K562 (cell line): ENCODE data around the gene ZNF628. TPM values are rescaled to one million over a fixed set of nuclear protein-coding genes. Genes with fewer than 3 reads are reported as not detected.

ENCODE experiments used
- CBX8 ChIP-seq: fragments of 200-600 bp; sonication (generic); IDR thresholded peaks from 2 replicates; pipeline ENCODE4 v1.6.1; 2012; ENCODE audit warnings: borderline replicate concordance, mixed run types, low read depth, mild to moderate bottlenecking, moderate library complexity, mixed read lengths, low read length, control low read depth, inconsistent platforms; ENCODE audit not compliant: poor library complexity, severe bottlenecking; ENCODE audit errors: extremely low read depth
- CHD4 ChIP-seq: fragments of 200-600 bp; sonication (generic); IDR thresholded peaks from 3 replicates; pipeline ENCODE4 v1.6.1; 2012; ENCODE audit warnings: low read depth, mild to moderate bottlenecking, mixed read lengths, low read length, inconsistent platforms; ENCODE audit not compliant: insufficient read depth, insufficient replicate concordance, poor library complexity, severe bottlenecking
- FOSL1 ChIP-seq: fragments of 200-800 bp; sonication (Bioruptor generic); conservative IDR thresholded peaks from 2 replicates; pipeline ENCODE4 v1.6.1; 2016; ENCODE audit warnings: missing genetic modification characterization, missing compliant biosample characterization
- FOXP1 ChIP-seq: sonication (generic); formaldehyde crosslinking; IDR thresholded peaks from 2 replicates; pipeline ENCODE4 v1.8.0; 2022; ENCODE audit warnings: mild to moderate bottlenecking, missing genetic modification reagents
- HMGXB4 ChIP-seq: sonication (generic); formaldehyde crosslinking; IDR thresholded peaks from 2 replicates; pipeline ENCODE4 v1.8.1; 2023; ENCODE audit warnings: mild to moderate bottlenecking, missing genetic modification reagents
- MBD2 ChIP-seq: sonication (generic); IDR thresholded peaks from 2 replicates; pipeline ENCODE4 v1.6.1; 2016; ENCODE audit warnings: low read depth, borderline replicate concordance
- NBN ChIP-seq: fragments of 450-650 bp; IDR thresholded peaks from 2 replicates; pipeline ENCODE4 v1.6.1; 2016; ENCODE audit warnings: low read depth, mild to moderate bottlenecking
- PHF21A ChIP-seq: fragments of 450-650 bp; IDR thresholded peaks from 2 replicates; pipeline ENCODE4 v1.6.1; 2017; ENCODE audit warnings: low read depth, borderline replicate concordance
- ZNF24 ChIP-seq: fragments of 450-650 bp; IDR thresholded peaks from 2 replicates; pipeline ENCODE4 v1.6.1; 2016
- ZNF780A ChIP-seq: fragments of 250-450 bp; sonication (Bioruptor Pico); IDR thresholded peaks from 2 replicates; pipeline ENCODE4 v1.5.0; 2021; ENCODE audit warnings: mild to moderate bottlenecking
- polyA plus RNA-seq, 8 experiments: library from polyadenylated mRNA; depleted of rRNA in 4 of 8; stranded (reverse) in 5 of 8; unstranded in 3 of 8; fragments of >200 nt; fragmentation: Nextera tagmentation in 2 of 8; fragmentation: Illumina TruSeq in 1 of 8; extraction: Ambion mirVana in 2 of 8; extraction: Trizol in 1 of 8; gene quantifications; 2 replicates each; pipeline versions ENCODE4 v1.2.1 to v1.2.3, GENCODE V29; 2011 to 2014; ENCODE audit warnings: inconsistent platforms in 1 of 8, missing spikeins in 1 of 8
- total RNA-seq, 7 experiments: library from RNA; depleted of rRNA in 6 of 7; stranded (reverse); fragments of >200 nt in 6 of 7; fragmentation: Illumina TruSeq in 2 of 7; extraction: Trizol in 2 of 7; gene quantifications; 2 replicates each; pipeline versions ENCODE4 v1.2.1 to v1.2.3, GENCODE V29; 2011 to 2021; ENCODE audit warnings: low replicate concordance in 1 of 7
- TF ChIP-seq, protein P1 (sequence below): sonication (generic); formaldehyde crosslinking; IDR thresholded peaks from 2 replicates; pipeline ENCODE4 v1.8.1; 2023; ENCODE audit warnings: mild to moderate bottlenecking, missing genetic modification reagents, moderate library complexity
- TF ChIP-seq, protein P2 (sequence below): fragments of 200-600 bp; sonication (generic); IDR thresholded peaks from one replicate; pipeline ENCODE4 v1.6.1; 2012; ENCODE audit warnings: mild to moderate bottlenecking, low read depth, low read length, inconsistent platforms

Gene ZNF628
- total and polyA plus RNA-seq, 9 of the 15 experiments (the other 6 are each of a cell fraction or from before 2014, with no cell fraction given) = 0.13 to 13.6 (median 2.2) TPM; not detected in 3

- no peak for TF ChIP-seq CHD4
- no peak for TF ChIP-seq CBX8
- TF ChIP-seq ZNF780A (CRISPR knock-in tag) = no peak
- TF ChIP-seq ZNF24 = peak; percentile 71
- TF ChIP-seq PHF21A = peak; percentile 55; the same call in 1 of the 2 replicates
- peak; percentile 43; the same call in 1 of the 2 replicates for TF ChIP-seq FOXP1 (CRISPR knock-in tag)
- peak; percentile 85 for TF ChIP-seq FOSL1 (tag)
- TF ChIP-seq NBN = peak; percentile 96
- no peak; the same call in 1 of the 2 replicates for TF ChIP-seq MBD2
- TF ChIP-seq, protein P1, sequence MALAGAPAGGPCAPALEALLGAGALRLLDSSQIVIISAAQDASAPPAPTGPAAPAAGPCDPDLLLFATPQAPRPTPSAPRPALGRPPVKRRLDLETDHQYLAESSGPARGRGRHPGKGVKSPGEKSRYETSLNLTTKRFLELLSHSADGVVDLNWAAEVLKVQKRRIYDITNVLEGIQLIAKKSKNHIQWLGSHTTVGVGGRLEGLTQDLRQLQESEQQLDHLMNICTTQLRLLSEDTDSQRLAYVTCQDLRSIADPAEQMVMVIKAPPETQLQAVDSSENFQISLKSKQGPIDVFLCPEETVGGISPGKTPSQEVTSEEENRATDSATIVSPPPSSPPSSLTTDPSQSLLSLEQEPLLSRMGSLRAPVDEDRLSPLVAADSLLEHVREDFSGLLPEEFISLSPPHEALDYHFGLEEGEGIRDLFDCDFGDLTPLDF (CRISPR knock-in tag) = no peak
- TF ChIP-seq HMGXB4 = 0 out of 2 replicates have a peak, but pooled peaks have one; percentile 51
- TF ChIP-seq, protein P2, sequence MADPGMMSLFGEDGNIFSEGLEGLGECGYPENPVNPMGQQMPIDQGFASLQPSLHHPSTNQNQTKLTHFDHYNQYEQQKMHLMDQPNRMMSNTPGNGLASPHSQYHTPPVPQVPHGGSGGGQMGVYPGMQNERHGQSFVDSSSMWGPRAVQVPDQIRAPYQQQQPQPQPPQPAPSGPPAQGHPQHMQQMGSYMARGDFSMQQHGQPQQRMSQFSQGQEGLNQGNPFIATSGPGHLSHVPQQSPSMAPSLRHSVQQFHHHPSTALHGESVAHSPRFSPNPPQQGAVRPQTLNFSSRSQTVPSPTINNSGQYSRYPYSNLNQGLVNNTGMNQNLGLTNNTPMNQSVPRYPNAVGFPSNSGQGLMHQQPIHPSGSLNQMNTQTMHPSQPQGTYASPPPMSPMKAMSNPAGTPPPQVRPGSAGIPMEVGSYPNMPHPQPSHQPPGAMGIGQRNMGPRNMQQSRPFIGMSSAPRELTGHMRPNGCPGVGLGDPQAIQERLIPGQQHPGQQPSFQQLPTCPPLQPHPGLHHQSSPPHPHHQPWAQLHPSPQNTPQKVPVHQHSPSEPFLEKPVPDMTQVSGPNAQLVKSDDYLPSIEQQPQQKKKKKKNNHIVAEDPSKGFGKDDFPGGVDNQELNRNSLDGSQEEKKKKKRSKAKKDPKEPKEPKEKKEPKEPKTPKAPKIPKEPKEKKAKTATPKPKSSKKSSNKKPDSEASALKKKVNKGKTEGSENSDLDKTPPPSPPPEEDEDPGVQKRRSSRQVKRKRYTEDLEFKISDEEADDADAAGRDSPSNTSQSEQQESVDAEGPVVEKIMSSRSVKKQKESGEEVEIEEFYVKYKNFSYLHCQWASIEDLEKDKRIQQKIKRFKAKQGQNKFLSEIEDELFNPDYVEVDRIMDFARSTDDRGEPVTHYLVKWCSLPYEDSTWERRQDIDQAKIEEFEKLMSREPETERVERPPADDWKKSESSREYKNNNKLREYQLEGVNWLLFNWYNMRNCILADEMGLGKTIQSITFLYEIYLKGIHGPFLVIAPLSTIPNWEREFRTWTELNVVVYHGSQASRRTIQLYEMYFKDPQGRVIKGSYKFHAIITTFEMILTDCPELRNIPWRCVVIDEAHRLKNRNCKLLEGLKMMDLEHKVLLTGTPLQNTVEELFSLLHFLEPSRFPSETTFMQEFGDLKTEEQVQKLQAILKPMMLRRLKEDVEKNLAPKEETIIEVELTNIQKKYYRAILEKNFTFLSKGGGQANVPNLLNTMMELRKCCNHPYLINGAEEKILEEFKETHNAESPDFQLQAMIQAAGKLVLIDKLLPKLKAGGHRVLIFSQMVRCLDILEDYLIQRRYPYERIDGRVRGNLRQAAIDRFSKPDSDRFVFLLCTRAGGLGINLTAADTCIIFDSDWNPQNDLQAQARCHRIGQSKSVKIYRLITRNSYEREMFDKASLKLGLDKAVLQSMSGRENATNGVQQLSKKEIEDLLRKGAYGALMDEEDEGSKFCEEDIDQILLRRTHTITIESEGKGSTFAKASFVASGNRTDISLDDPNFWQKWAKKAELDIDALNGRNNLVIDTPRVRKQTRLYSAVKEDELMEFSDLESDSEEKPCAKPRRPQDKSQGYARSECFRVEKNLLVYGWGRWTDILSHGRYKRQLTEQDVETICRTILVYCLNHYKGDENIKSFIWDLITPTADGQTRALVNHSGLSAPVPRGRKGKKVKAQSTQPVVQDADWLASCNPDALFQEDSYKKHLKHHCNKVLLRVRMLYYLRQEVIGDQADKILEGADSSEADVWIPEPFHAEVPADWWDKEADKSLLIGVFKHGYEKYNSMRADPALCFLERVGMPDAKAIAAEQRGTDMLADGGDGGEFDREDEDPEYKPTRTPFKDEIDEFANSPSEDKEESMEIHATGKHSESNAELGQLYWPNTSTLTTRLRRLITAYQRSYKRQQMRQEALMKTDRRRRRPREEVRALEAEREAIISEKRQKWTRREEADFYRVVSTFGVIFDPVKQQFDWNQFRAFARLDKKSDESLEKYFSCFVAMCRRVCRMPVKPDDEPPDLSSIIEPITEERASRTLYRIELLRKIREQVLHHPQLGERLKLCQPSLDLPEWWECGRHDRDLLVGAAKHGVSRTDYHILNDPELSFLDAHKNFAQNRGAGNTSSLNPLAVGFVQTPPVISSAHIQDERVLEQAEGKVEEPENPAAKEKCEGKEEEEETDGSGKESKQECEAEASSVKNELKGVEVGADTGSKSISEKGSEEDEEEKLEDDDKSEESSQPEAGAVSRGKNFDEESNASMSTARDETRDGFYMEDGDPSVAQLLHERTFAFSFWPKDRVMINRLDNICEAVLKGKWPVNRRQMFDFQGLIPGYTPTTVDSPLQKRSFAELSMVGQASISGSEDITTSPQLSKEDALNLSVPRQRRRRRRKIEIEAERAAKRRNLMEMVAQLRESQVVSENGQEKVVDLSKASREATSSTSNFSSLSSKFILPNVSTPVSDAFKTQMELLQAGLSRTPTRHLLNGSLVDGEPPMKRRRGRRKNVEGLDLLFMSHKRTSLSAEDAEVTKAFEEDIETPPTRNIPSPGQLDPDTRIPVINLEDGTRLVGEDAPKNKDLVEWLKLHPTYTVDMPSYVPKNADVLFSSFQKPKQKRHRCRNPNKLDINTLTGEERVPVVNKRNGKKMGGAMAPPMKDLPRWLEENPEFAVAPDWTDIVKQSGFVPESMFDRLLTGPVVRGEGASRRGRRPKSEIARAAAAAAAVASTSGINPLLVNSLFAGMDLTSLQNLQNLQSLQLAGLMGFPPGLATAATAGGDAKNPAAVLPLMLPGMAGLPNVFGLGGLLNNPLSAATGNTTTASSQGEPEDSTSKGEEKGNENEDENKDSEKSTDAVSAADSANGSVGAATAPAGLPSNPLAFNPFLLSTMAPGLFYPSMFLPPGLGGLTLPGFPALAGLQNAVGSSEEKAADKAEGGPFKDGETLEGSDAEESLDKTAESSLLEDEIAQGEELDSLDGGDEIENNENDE = no peak
Measured at GRCh38 chr19:55467236-55468053, 9.0 kb upstream of the ZNF628 start (continued).
